Astrocyte (in vitro differentiated cells and primary cell): ENCODE measurements around the gene FAM81A. TPM values are rescaled to one million over a fixed set of nuclear protein-coding genes. Genes with fewer than 3 reads are reported as not detected.

Source experiments
- DNase-seq: peaks from one replicate; pipeline ENCODE4 v3.0.0-alpha.2; 2010; ENCODE audit warnings: low read depth
- FAIRE-seq: peaks from 2 replicates; lab custom pipeline; 2011; peaks lifted over from hg19 to GRCh38; lab: Jason Lieb, UNC
- H2AFZ ChIP-seq: 2 replicates; pipeline ENCODE4 v1.6.0; 2012; ENCODE audit warnings: low read depth, low read length, inconsistent platforms
- H3K27ac ChIP-seq: 2 replicates; pipeline ENCODE4 v1.5.1; 2011; ENCODE audit warnings: low read depth, low read length, inconsistent platforms
- H3K27me3 ChIP-seq: 2 replicates; pipeline ENCODE4 v1.6.0; 2011; ENCODE audit warnings: low read length, inconsistent platforms; ENCODE audit not compliant: insufficient read depth
- H3K36me3 ChIP-seq: 2 replicates; pipeline ENCODE4 v1.5.1; 2011; ENCODE audit warnings: low read length, inconsistent platforms; ENCODE audit not compliant: insufficient read depth
- H3K4me1 ChIP-seq: 2 replicates; pipeline ENCODE4 v1.5.1; 2011; ENCODE audit warnings: low read length, inconsistent platforms; ENCODE audit not compliant: insufficient read depth
- H3K4me2 ChIP-seq: 2 replicates; pipeline ENCODE4 v1.6.0; 2012; ENCODE audit warnings: low read length, inconsistent platforms
- H3K4me3 ChIP-seq: 2 replicates; pipeline ENCODE4 v1.5.1; 2011; ENCODE audit warnings: low read depth, mild to moderate bottlenecking, low read length, inconsistent platforms; ENCODE audit not compliant: insufficient read depth
- H3K79me2 ChIP-seq: 2 replicates; pipeline ENCODE4 v1.6.0; 2012; ENCODE audit warnings: mild to moderate bottlenecking, low read length, inconsistent platforms; ENCODE audit not compliant: insufficient read depth
- H3K9ac ChIP-seq: 2 replicates; pipeline ENCODE4 v1.6.0; 2012; ENCODE audit warnings: mild to moderate bottlenecking, low read length, inconsistent platforms
- H3K9me3 ChIP-seq: 2 replicates; pipeline ENCODE4 v1.5.1; 2012; ENCODE audit warnings: low read depth, mild to moderate bottlenecking, low read length, inconsistent platforms; ENCODE audit not compliant: insufficient read depth
- H4K20me1 ChIP-seq: 2 replicates; pipeline ENCODE4 v1.6.0; 2012; ENCODE audit warnings: low read length, inconsistent platforms; ENCODE audit not compliant: insufficient read depth
- H3K27ac Mint-ChIP-seq: one replicate; pipeline ENCODE4 v1.8.0; 2021; ENCODE audit warnings: mild to moderate bottlenecking, mixed read lengths; ENCODE audit not compliant: unreplicated experiment
- H3K27me3 Mint-ChIP-seq: one replicate; pipeline ENCODE4 v1.8.0; 2021; ENCODE audit warnings: low read depth, mixed read lengths; ENCODE audit not compliant: unreplicated experiment
- H3K36me3 Mint-ChIP-seq: one replicate; pipeline ENCODE4 v1.8.0; 2021; ENCODE audit warnings: low read depth, mixed read lengths; ENCODE audit not compliant: unreplicated experiment
- H3K4me1 Mint-ChIP-seq: one replicate; pipeline ENCODE4 v1.8.0; 2021; ENCODE audit warnings: low read depth, mixed read lengths; ENCODE audit not compliant: unreplicated experiment
- H3K4me3 Mint-ChIP-seq: one replicate; pipeline ENCODE4 v1.8.0; 2021; ENCODE audit warnings: mild to moderate bottlenecking, moderate library complexity, mixed read lengths; ENCODE audit not compliant: unreplicated experiment
- H3K9me3 Mint-ChIP-seq: one replicate; pipeline ENCODE4 v1.8.0; 2021; ENCODE audit warnings: mild to moderate bottlenecking, mixed read lengths; ENCODE audit not compliant: unreplicated experiment
- CTCF ChIP-seq: IDR thresholded peaks from 2 replicates; pipeline ENCODE4 v1.5.1; 2011; ENCODE audit warnings: low read depth, mild to moderate bottlenecking, inconsistent platforms, low read length, moderate library complexity; ENCODE audit not compliant: insufficient read depth
- EZH2 ChIP-seq: IDR thresholded peaks from 2 replicates; pipeline ENCODE4 v1.6.1; 2012; ENCODE audit warnings: mild to moderate bottlenecking, low read length, inconsistent platforms; ENCODE audit not compliant: insufficient read depth
- total RNA-seq: library from RNA; stranded (reverse); gene quantifications from 2 replicates; pipeline ENCODE4 v1.2.1, GENCODE V29; 2021

The FAM81A gene
- total RNA-seq, 1 donor from 2014 or later, result 0.73 TPM

- Mint-ChIP-seq H3K4me1 (no peaks in the 10 kb centered on the region), H3K36me3 (no peaks in the 10 kb centered on the region), H3K4me3 (no peak overlapping the region), H3K27ac (no peak overlapping the region), H3K9me3 (no peaks in the 10 kb centered on the region), H3K27me3 (peaks cover 41% of the 10 kb centered on the region)
- Histone ChIP-seq H3K4me2 (no peak overlapping the region), H3K36me3 (no peaks in the 10 kb centered on the region), H2AFZ (no peak overlapping the region), H3K9me3 (no peaks in the 10 kb centered on the region), H4K20me1 (no peaks in the 10 kb centered on the region), H3K9ac (no peak overlapping the region), H3K27ac (no peak overlapping the region), H3K4me3 (no peak overlapping the region), H3K27me3 (peaks cover 17% of the 10 kb centered on the region), H3K4me1 (no peaks in the 10 kb centered on the region), H3K79me2 (no peaks in the 10 kb centered on the region)
- no peak for DNase-seq
- no peak for FAIRE-seq
- TF ChIP-seq CTCF (no peak), EZH2 (no peak)
Observed at GRCh38 chr15:59419170-59419569, 18.8 kb upstream of the FAM81A start.

- FAIRE-seq (no peak), DNase-seq (no peak)
- H3K9me3 Mint-ChIP-seq, result no peaks in the 10 kb centered on the region
- Histone ChIP-seq H3K4me1 (no peaks in the 10 kb centered on the region), H3K79me2 (no peaks in the 10 kb centered on the region), H4K20me1 (no peaks in the 10 kb centered on the region), H3K27me3 (peaks cover 17% of the 10 kb centered on the region), H2AFZ (no peak overlapping the region), H3K9me3 (no peaks in the 10 kb centered on the region), H3K4me2 (no peak overlapping the region), H3K36me3 (no peaks in the 10 kb centered on the region), H3K4me3 (no peak overlapping the region), H3K9ac (no peak overlapping the region), H3K27ac (no peak overlapping the region)
- peaks cover 46% of the 10 kb centered on the region for H3K27me3 Mint-ChIP-seq
- H3K4me3 Mint-ChIP-seq, result no peak overlapping the region
- no peaks in the 10 kb centered on the region for H3K4me1 Mint-ChIP-seq
- TF ChIP-seq CTCF (no peak), EZH2 (no peak)
- H3K36me3 Mint-ChIP-seq, result no peaks in the 10 kb centered on the region
- H3K27ac Mint-ChIP-seq, result no peak overlapping the region
Observed at GRCh38 chr15:59420108-59420507, 17.9 kb upstream of the FAM81A start.

- TF ChIP-seq EZH2 (no peak), CTCF (no peak)
- DNase-seq (peak; percentile 16), FAIRE-seq (no peak)
- no peaks in the 10 kb centered on the region for H4K20me1 ChIP-seq
- Mint-ChIP-seq H3K36me3 (no peaks in the 10 kb centered on the region), H3K4me3 (no peak overlapping the region), H3K4me1 (no peaks in the 10 kb centered on the region), H3K9me3 (no peaks in the 10 kb centered on the region), H3K27me3 (peaks cover 46% of the 10 kb centered on the region), H3K27ac (no peak overlapping the region)
- no peaks in the 10 kb centered on the region for H3K36me3 ChIP-seq
- H3K79me2 ChIP-seq, result no peaks in the 10 kb centered on the region
- H3K9ac ChIP-seq, result no peak overlapping the region
- no peak overlapping the region for H2AFZ ChIP-seq
- no peak overlapping the region for H3K4me3 ChIP-seq
- H3K4me2 ChIP-seq, result no peak overlapping the region
- peaks cover 17% of the 10 kb centered on the region for H3K27me3 ChIP-seq
- no peaks in the 10 kb centered on the region for H3K4me1 ChIP-seq
- no peak overlapping the region for H3K27ac ChIP-seq
- H3K9me3 ChIP-seq, result no peaks in the 10 kb centered on the region
Observed at GRCh38 chr15:59420986-59421618, 16.9 kb upstream of the FAM81A start.
